Kidney (tissue), 14 donors: ENCODE measurements around the gene PIGL. TPM values are rescaled to one million over a fixed set of nuclear protein-coding genes. Genes with fewer than 3 reads are reported as not detected.

Experiments used
- DNase-seq, 5 donors: peaks; one replicate each; pipeline ENCODE4 v3.0.0-alpha.2; 2013 to 2020
- FAIRE-seq: peaks from 2 replicates; lab custom pipeline; 2012; peaks lifted over from hg19 to GRCh38; lab: Jason Lieb, UNC
- H3K27ac ChIP-seq, 2 donors: one replicate each; pipeline ENCODE4 v1.7.0; 2013; ENCODE audit warnings: low read depth in 2 of 2, low read length in 2 of 2, inconsistent platforms in 1 of 2
- H3K27me3 ChIP-seq: one replicate; pipeline ENCODE4 v1.7.1; 2013; ENCODE audit warnings: low read length, inconsistent platforms; ENCODE audit not compliant: control insufficient read depth, insufficient read depth
- H3K36me3 ChIP-seq, 3 donors: one replicate each; pipeline versions ENCODE4 v1.7.0 to v1.7.1; 2013; ENCODE audit warnings: low read length in 3 of 3, control low read depth in 1 of 3, inconsistent platforms in 1 of 3; ENCODE audit not compliant: insufficient read depth in 3 of 3, control insufficient read depth in 2 of 3
- H3K4me1 ChIP-seq, 3 donors: one replicate each; pipeline versions ENCODE4 v1.7.0 to v1.7.1; 2013; ENCODE audit warnings: low read length in 3 of 3, inconsistent platforms in 1 of 3, low read depth in 1 of 3; ENCODE audit not compliant: control insufficient read depth in 2 of 3, insufficient read depth in 2 of 3
- H3K4me3 ChIP-seq, 3 donors: one replicate each; pipeline versions ENCODE4 v1.7.0 to v1.8.1; 2013; ENCODE audit warnings: low read length in 3 of 3, control low read depth in 1 of 3, inconsistent platforms in 1 of 3
- H3K9ac ChIP-seq, 3 donors: one replicate each; pipeline versions ENCODE4 v1.7.0 to v1.7.1; 2013; ENCODE audit warnings: low read length in 3 of 3, control low read depth in 1 of 3, inconsistent platforms in 1 of 3
- H3K9me3 ChIP-seq, 3 donors: one replicate each; pipeline versions ENCODE4 v1.7.0 to v1.7.1; 2013; ENCODE audit warnings: low read length in 3 of 3, control low read depth in 1 of 3, inconsistent platforms in 1 of 3; ENCODE audit not compliant: control insufficient read depth in 2 of 3, insufficient read depth in 1 of 3
- CTCF ChIP-seq: IDR thresholded peaks from 3 replicates; pipeline ENCODE4 v1.5.1; 2012; ENCODE audit warnings: mild to moderate bottlenecking, moderate library complexity, borderline replicate concordance; ENCODE audit not compliant: insufficient read depth; ENCODE audit errors: extremely low read depth
- intact Hi-C: fragments of 100-400 bp; cut with DNase I; formaldehyde crosslinking; loops from one replicate; pipeline ENCODE4 v1.11.1; 2022
- polyA plus RNA-seq: library from polyadenylated mRNA; stranded (reverse); fragments of 350-450 nt; fragmentation: Illumina TruSeq; extraction: RNeasy Lipid Tissue Mini Kit (QIAGEN cat#74804); gene quantifications from one replicate; pipeline ENCODE4 v1.2.3, GENCODE V29; 2014; ENCODE audit warnings: low read depth, low replicate concordance; ENCODE audit not compliant: insufficient read depth
- total RNA-seq: library from RNA; stranded (reverse); fragmentation: NEBNext Ultra II Directional; extraction: Animal tissue kit (Norgen Biotek cat#: 25700); gene quantifications from one replicate; pipeline ENCODE4 v1.2.1, GENCODE V29; 2021
- donor health status: control.
- donor health status: control.
- donor health status: control.
- donor health status: control.
- donor health status: control.
- donor health status: DM: yes; HTN: yes; CAD: no.
- donor health status: Normal renal cell carcinoma (clear cell type).

Gene PIGL
- total and polyA plus RNA-seq, 2 donors from 2014 or later: 13.6 to 33.5 TPM

- TF ChIP-seq CTCF: no peak
- no peaks in the 10 kb centered on the region for H3K9me3 ChIP-seq
- FAIRE-seq (no peak), DNase-seq (no peak)
- H3K27ac ChIP-seq: no peak overlapping the region
- no peaks in the 10 kb centered on the region for H3K36me3 ChIP-seq
- no peak overlapping the region for H3K9ac ChIP-seq
- intact Hi-C loops: no loop called here
- peaks cover 0 to 8% (median 6%) of the 10 kb centered on the region in 3 donors for H3K4me1 ChIP-seq
- no peak overlapping the region for H3K4me3 ChIP-seq
- no peaks in the 10 kb centered on the region for H3K27me3 ChIP-seq
Measured at GRCh38 chr17:16251556-16251955, 34.5 kb downstream of the PIGL start.

DNA sequence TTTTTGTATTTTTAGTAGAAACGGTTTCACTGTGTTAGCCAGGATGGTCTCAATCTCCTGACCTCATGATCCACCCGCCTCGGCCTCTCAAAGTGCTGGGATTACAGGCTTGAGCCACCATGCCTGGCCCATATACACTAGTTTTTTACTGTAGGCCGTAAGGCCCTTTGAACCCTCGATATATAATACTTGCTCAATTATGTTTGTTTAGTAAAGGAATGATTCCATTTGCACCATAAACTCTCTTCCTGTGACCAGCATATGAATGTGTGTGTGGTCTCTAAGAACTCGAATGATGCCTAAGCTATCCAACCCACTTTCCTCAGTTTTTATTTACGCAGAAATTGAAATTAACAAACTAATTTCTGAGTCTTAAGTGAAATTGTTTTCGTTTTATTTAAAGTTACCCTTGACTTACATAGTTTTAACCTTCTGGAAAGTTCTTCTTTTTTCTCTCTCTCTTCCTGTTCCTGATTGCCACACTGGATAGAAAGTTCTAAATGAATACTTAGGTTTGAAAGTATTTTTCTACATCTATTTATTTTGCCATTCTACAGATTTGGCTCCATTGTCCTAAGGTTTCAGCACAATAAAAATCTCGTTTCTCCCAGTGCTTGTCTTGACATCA lies 37.9 kb downstream of the PIGL start:
- Histone ChIP-seq H3K27ac (peak overlapping the region; percentile 64 to 86), H3K4me1 (peaks cover 0 to 5% (median 3%) of the 10 kb centered on the region in 3 donors), H3K27me3 (no peaks in the 10 kb centered on the region), H3K9ac (peak overlapping the region in 1 of 3 donors; percentile 65), H3K9me3 (no peaks in the 10 kb centered on the region), H3K4me3 (no peak overlapping the region), H3K36me3 (no peaks in the 10 kb centered on the region)
- DNase-seq (peak in 1 of 5 donors; percentile 1), FAIRE-seq (no peak)
- TF ChIP-seq CTCF: no peak
- intact Hi-C loops: no loop called here

DNA sequence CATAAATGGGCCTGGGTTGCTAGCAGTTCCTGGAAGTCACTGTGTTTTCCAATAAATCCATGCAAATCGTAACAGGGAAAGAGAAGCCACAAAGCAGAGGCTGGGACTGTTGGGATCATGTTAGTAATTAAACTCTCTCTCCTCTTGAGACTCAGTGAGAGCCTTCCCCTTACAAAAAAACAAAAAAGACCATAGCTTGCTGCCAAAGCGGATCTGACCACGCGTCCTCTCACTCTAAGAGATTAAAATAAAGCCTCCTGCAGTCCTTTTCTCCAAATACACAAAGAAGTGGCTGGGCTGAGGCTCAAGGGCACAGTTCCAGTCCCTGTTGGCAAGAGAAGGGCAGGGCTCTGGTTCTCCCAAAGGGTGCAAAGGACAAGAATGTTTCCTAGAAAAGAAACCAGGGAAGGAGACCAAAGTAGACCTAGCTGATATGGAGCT lies 38.5 kb downstream of the PIGL start:
- FAIRE-seq (no peak), DNase-seq (peak in 3 of 5 donors; percentile 26 to 78 (median 69))
- intact Hi-C loops: no loop called here
- Histone ChIP-seq H3K36me3 (no peaks in the 10 kb centered on the region), H3K27ac (peak overlapping the region; percentile 64 to 86), H3K9ac (peak overlapping the region in 2 of 3 donors; percentile 5 to 65), H3K9me3 (no peaks in the 10 kb centered on the region), H3K27me3 (no peaks in the 10 kb centered on the region), H3K4me3 (peak overlapping the region in 2 of 3 donors; percentile 39 to 64), H3K4me1 (peaks cover 0 to 5% (median 3%) of the 10 kb centered on the region in 3 donors)
- TF ChIP-seq CTCF: no peak
